Activated CD4-positive, alpha-beta T cell treated with anti-CD3 and anti-CD28 coated beads, Interleukin-2, Interleukin-6, amounts not matched to agents 100 ng/mL and 50 ng/mL, durations not matched to agents 16 hours and 8 hours (primary cell): ENCODE results near the gene PPP1R12A.

Experiments
- DNase-seq: peaks from one replicate; pipeline ENCODE4 v3.0.0-alpha.2; 2020

PPP1R12A gene

GRCh38 chr12:79886917-79887519, 47.9 kb downstream of the PPP1R12A start:
- peak; percentile 45 for DNase-seq

DNA sequence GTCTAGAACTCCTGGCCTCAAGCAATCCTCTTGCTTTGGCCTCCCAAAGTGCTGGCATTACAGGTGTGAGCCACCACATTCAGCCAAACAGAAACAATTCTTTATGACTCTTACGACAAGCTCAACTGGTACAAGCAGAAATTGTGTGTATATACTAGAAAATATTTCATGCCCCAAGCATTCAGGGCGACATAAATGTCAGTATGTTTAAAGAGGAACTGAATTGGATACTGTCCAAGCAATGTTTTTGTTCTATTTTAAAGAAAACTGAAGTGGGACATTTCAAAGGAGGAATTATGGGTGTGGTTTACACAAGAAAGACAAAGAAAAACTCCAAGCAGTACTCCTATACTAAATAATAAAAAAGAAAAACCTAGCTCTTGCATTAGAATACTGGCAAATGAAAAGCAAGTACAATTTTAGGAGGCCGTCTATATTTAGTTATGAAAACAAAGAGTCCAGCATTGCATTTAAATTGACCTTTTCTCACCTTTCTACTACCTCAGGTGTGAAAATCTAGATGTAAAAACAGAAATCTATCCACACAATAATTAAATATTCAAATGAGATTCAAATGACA, 48.9 kb downstream of the PPP1R12A start:
- DNase-seq, result no peak

DNA sequence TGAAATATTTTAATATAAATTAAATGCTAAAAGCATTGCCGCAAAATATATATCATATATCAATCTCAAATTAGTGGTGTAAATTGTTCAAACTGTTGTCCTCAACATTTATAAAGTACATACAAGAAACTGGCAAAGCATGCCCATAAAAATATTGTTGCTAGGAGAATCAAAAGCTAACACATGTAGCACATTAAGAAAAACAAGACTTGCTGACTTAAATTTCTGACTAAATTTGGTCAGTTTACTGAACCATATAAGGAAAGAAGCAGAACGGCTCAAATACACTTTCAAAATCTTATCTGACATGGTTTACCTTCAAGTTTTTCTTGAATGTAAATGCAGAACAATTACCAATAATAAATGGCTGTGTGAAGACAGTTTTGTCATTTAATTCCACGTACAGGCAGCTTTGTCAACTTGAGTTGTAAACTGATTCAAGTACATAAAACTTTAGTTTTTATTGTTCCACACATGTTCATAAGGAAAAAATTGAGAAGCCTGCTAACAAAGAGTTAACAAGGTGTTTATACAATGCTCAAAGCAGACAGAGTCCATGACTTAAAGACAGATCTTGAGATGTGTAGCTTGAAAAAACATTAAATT, 50.4 kb downstream of the PPP1R12A start:
- no peak for DNase-seq

DNA sequence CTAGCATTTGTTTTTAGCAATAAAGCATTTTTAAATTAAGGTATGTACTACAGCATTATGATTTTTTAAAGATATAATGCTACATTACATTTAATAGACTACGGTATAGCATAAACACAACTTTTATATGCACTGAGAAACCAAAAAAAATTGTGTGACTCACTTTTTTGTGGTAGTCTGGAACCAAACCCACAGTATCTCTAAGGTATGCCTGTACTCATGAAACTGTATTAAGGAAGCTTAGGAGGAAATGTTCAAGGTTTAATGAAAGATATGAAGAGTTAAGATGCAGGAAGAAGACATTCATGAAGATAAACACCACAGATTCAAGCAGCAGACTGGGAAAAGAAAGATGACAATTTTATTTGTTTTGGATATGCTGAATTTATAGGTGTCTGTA, 51.7 kb downstream of the PPP1R12A start:
- no peak for DNase-seq

- DNase-seq, result no peak
Measured at GRCh38 chr12:79881351-79881750, 53.5 kb downstream of the PPP1R12A start.

DNA sequence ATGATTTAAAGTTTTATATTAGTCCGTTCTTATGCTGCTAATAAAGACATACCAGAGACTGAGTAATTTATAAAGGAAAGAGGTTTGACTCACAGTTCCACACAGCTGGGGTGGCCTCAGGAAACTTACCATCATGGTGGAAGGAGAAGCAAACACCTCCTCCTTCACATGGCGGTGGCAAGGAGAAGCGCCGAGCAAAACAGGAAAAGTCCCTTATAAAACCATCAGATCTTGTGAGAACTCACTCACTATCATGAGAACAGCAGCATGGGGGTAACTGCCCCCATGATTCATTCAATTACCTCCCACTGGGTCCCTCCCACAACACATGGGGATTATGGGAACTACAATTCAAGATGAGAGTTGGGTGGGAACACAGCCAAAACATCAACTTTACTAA, 56.4 kb downstream of the PPP1R12A start:
- peak; percentile 3 for DNase-seq

- no peak for DNase-seq
Measured at GRCh38 chr12:79877246-79877645, 57.7 kb downstream of the PPP1R12A start.

DNA sequence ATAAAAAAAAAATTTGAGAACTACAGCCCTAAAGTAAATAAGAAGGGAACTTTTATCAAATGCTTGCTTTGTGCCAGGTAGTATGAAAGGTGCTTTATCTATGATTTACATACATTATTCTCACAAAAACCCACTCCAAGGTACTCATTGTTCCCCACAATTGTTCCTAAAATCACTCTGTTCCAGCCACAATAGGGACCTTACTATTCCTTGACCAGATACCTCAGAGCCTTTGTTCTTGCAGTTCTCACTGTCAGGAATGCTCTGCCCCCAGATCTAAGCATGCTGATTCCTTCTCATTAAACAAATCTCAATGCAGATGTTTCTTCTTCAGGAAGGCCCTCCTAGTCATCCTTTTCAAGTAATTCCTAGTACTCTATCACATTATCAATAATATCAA, 60.2 kb downstream of the PPP1R12A start:
- no peak for DNase-seq

GRCh38 chr12:79873201-79873600, 61.7 kb downstream of the PPP1R12A start:
- no peak for DNase-seq

GRCh38 chr12:79871621-79872020, 63.3 kb downstream of the PPP1R12A start:
- DNase-seq, result no peak

DNA sequence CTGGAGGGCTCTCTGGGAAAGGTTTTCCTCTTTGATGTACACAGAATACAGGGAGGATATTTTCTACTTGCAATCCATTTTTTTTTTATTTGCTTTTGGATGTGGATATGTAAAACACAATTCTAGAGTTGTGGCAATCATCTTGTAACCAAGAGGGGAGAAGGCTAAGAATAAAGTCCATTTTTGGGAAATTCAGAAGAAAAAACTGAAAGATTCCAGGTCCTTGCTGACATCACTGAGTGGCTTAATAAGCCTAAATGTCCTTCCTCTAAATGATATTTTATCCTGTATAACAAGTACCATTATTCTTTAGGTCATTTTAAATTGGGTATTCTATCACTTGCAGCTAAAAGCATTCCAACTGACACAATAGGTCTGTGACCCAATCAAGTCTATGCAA, 64.0 kb downstream of the PPP1R12A start:
- no peak for DNase-seq

GRCh38 chr12:79859646-79860045, 75.3 kb downstream of the PPP1R12A start:
- no peak for DNase-seq

GRCh38 chr12:79858518-79858917, 76.4 kb downstream of the PPP1R12A start:
- DNase-seq, result no peak

DNA sequence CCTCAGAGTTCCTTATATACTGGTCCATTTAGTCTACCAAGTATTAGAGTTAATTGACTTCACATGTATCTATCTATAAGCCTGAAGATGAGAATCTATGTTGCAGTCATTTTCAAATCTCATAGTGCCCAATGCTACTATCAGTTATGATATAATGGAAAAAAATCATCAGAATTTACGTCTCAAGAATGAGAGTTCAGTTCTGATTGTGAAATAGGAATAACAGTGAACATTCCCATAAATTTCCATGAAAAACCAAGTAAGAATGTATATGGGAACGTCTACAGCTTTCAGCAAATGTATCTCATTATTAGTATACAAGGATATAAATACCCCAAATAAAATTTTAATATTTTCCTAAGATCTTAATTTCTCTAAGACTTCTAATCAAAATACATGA, 77.2 kb downstream of the PPP1R12A start:
- DNase-seq, result no peak

DNA sequence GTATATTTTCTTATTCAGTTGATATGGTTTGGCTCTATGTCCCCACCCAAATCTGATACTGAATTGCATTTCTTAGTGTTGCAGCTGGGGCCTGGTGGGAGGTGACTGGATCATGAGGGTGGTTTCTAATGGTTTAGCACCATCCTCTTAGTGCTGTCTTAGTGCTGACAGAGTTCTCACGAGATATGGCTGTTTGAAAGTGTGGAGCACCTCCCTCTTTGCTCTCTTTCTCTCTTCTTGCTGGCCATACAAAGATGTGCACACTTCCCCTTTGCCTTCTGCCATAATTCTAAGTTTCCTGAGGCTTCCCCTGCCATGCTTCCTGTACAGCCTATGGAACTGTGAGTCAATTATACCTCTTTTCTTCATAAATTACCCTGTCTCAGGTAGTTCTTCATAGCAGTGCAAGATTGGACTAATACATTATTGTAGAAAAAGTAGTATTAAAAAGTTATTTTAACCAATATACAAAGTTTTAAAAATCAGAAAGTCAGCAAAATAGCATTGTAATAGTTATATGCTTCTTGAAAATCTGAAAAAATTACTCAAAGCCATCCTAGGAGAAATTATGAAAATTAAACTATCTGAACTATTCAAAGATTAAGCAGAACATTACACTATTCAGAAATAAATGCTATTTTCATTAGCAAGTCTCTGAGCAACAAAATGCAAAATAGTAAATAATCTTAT, 84.1 kb downstream of the PPP1R12A start:
- no peak for DNase-seq

DNA sequence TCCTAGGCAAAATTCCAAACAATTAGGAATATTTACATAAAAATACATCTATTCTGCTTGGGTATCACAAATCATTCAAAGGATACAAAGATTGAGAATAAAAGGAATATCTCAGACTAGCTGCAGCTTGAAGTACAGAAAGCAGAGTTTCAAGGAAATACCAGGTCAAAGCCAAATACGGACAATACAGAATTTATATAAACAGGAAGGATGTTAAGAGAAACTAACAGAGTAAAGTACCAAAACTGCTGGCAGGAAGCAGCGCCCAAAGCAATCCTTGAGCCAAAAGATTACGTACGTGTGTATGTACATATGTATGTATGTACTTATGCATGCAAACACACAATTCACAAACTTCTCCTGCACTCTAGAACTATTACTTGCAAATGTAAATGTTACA, 86.6 kb downstream of the PPP1R12A start:
- DNase-seq, result no peak

DNA sequence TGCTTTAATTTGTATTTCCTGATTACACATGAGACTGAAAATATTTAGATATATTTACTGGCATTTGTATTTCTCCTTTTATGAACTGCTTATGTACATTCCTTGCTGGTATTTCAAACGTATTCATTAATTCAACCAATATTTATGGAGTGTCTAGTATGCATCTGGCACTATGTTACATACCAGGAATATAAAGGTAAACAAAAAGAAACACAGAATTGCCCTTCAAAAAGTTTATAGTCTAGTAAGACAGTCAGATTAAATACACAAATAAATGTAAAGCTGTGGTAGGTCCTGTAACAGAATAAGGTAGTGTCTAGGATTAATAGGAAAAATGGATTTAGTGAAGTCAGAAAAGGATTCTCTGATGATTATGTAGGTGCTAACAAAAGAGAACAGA, 87.5 kb downstream of the PPP1R12A start:
- no peak for DNase-seq

GRCh38 chr12:79844693-79845092, 90.2 kb downstream of the PPP1R12A start:
- DNase-seq, result no peak

DNA sequence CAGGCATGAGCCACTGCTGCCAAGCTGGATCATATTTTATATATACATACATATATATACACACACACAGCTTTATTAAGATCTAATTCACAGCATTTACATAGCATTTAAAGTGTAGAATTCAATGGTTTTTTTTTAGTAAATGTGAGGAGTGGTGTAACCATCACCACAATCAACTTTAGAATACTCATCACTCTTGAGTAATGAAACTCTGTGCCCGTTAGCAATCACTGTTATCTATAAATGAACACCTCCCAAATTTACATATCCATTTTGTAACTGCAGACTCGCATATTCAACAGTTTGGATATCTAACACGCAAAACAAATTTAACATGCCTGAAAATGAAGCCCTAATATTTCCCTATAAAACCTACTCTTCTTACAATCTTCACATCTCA, 90.9 kb downstream of the PPP1R12A start:
- DNase-seq, result no peak

GRCh38 chr12:79842630-79843029, 92.3 kb downstream of the PPP1R12A start:
- no peak for DNase-seq

GRCh38 chr12:79841878-79842265, 93.0 kb downstream of the PPP1R12A start:
- DNase-seq, result no peak

GRCh38 chr12:79841248-79841877, 93.5 kb downstream of the PPP1R12A start:
- no peak for DNase-seq

DNA sequence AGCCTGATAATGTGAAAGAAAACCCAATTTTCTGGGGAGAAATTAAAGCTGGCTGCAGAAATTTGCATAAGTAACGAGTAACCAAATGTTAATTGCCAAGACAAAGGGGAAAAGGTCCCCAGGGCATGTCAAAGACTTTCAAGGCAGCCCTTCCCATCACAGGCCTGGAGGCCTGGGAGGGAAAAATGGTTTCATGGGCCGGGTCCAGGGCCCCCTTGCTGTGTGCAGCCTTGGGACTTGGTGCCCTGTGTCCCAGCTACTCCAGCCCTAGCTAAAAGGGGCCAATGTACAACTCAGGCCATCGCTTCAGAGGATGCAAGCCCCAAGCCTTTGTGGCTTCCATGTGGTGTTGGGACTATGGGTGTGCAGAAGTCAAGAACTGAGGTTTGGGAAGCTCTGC, 96.5 kb downstream of the PPP1R12A start:
- no peak for DNase-seq

DNA sequence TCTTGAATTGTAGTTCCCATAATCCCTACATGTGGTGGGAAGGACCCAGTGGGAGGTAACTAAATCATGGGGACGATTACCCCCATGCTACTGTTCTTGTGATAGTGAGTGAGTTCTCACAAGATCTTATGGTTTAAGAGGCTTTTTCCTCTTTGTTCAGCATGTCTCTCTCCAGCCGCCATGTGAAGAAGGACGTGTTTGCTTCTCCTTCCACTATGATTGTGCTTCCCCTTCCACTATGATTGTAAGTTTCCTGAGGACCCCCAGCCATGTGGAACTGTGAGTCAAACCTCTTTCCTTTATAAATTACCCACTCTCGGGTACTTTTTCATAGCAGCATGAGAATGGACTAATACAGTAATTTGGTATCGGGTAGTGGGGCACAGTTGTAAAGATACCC, 97.3 kb downstream of the PPP1R12A start:
- DNase-seq, result no peak
